Chondrocyte (in vitro differentiated cells): ENCODE data around the gene DPYD. TPM values are rescaled to one million over a fixed set of nuclear protein-coding genes. Genes with fewer than 3 reads are reported as not detected.

Source experiments
- DNase-seq: peaks from one replicate; pipeline ENCODE4 v3.0.0; 2021; ENCODE audit warnings: mixed read lengths, low spot score
- H3K27ac Mint-ChIP-seq: one replicate; pipeline ENCODE4 v1.8.0; 2021; ENCODE audit warnings: mild to moderate bottlenecking, moderate library complexity, mixed read lengths; ENCODE audit not compliant: unreplicated experiment
- H3K27me3 Mint-ChIP-seq: 2 replicates; pipeline ENCODE4 v1.8.0; 2021; ENCODE audit warnings: low read depth, mixed read lengths
- H3K36me3 Mint-ChIP-seq: 2 replicates; pipeline ENCODE4 v1.8.0; 2021; ENCODE audit warnings: low read depth, mixed read lengths
- H3K4me1 Mint-ChIP-seq: 2 replicates; pipeline ENCODE4 v1.8.0; 2021; ENCODE audit warnings: low read depth, mild to moderate bottlenecking, mixed read lengths
- H3K4me3 Mint-ChIP-seq: one replicate; pipeline ENCODE4 v1.8.0; 2021; ENCODE audit warnings: mild to moderate bottlenecking, moderate library complexity, mixed read lengths; ENCODE audit not compliant: unreplicated experiment
- H3K9me3 Mint-ChIP-seq: 2 replicates; pipeline ENCODE4 v1.8.0; 2021; ENCODE audit warnings: low read depth, mixed read lengths
- total RNA-seq: library from RNA; stranded (reverse); gene quantifications from 3 replicates; pipeline ENCODE4 v1.2.1, GENCODE V29; 2021
- TF ChIP-seq, protein P1 (sequence below): fragments of 200-600 bp; sonication (generic); IDR thresholded peaks from 2 replicates; pipeline ENCODE4 v1.5.0; 2021; ENCODE audit warnings: antibody characterized with exemption, mild to moderate bottlenecking, moderate library complexity

Gene DPYD
- total RNA-seq, 1 donor from 2014 or later, result 5.3 TPM

DNA sequence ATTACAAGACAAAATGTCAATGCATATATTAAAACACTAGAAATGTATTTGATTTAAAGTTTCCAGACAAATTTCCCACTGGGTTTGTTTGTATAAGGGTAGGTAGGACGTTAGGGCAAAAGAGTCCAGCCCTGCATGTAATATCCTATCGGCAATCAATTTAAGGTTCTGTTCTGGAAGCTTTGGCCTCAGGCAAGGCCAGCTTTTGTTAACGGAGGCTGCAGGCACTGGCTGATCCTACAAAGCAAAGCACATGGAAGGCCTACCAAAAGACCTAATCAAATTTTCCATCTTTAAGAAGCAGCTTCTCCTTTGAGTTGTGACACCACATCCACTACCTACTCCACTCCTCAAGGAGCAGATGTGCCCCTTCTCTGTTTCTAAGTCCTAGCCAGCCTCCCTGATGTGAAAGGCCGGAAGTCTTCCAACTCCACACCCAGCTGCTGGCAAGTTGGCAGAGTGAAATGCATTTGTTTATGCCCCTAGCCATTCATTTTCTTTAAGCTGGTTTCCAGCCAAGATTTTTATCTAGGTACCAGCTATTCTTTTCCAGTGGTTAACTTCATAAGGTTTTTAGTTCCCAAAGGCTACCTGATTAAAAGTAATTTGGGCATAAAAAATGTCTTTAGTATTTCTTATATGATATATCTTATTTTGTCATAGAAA is 746.7 kb downstream of the DPYD start:
- Mint-ChIP-seq H3K27me3 (no peaks in the 10 kb centered on the region), H3K9me3 (peaks cover 2% of the 10 kb centered on the region), H3K36me3 (no peaks in the 10 kb centered on the region), H3K27ac (no peak overlapping the region), H3K4me3 (no peak overlapping the region), H3K4me1 (peaks cover 4% of the 10 kb centered on the region)
- no peak for DNase-seq
- TF ChIP-seq, protein P1, sequence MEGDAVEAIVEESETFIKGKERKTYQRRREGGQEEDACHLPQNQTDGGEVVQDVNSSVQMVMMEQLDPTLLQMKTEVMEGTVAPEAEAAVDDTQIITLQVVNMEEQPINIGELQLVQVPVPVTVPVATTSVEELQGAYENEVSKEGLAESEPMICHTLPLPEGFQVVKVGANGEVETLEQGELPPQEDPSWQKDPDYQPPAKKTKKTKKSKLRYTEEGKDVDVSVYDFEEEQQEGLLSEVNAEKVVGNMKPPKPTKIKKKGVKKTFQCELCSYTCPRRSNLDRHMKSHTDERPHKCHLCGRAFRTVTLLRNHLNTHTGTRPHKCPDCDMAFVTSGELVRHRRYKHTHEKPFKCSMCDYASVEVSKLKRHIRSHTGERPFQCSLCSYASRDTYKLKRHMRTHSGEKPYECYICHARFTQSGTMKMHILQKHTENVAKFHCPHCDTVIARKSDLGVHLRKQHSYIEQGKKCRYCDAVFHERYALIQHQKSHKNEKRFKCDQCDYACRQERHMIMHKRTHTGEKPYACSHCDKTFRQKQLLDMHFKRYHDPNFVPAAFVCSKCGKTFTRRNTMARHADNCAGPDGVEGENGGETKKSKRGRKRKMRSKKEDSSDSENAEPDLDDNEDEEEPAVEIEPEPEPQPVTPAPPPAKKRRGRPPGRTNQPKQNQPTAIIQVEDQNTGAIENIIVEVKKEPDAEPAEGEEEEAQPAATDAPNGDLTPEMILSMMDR, result no peak

- no peak for DNase-seq
- H3K36me3 Mint-ChIP-seq, result no peaks in the 10 kb centered on the region
- peaks cover 4% of the 10 kb centered on the region for H3K4me1 Mint-ChIP-seq
- H3K9me3 Mint-ChIP-seq, result peaks cover 2% of the 10 kb centered on the region
- no peak overlapping the region for H3K4me3 Mint-ChIP-seq
- no peaks in the 10 kb centered on the region for H3K27me3 Mint-ChIP-seq
- TF ChIP-seq, protein P1, result no peak
- no peak overlapping the region for H3K27ac Mint-ChIP-seq
These were observed 750.5 kb downstream of the DPYD start for GRCh38 chr1:97170300-97170699.

GRCh38 chr1:97168056-97168455 is 752.8 kb downstream of the DPYD start:
- DNase-seq, result no peak
- TF ChIP-seq, protein P1, result no peak
- H3K9me3 Mint-ChIP-seq, result peaks cover 8% of the 10 kb centered on the region
- no peaks in the 10 kb centered on the region for H3K4me1 Mint-ChIP-seq
- no peaks in the 10 kb centered on the region for H3K27me3 Mint-ChIP-seq
- no peak overlapping the region for H3K27ac Mint-ChIP-seq
- H3K36me3 Mint-ChIP-seq, result peaks cover 3% of the 10 kb centered on the region
- H3K4me3 Mint-ChIP-seq, result no peak overlapping the region

GRCh38 chr1:97167246-97167645 is 753.6 kb downstream of the DPYD start:
- DNase-seq, result no peak
- TF ChIP-seq, protein P1, result no peak
- no peak overlapping the region for H3K4me3 Mint-ChIP-seq
- peaks cover 8% of the 10 kb centered on the region for H3K9me3 Mint-ChIP-seq
- H3K27me3 Mint-ChIP-seq, result no peaks in the 10 kb centered on the region
- H3K36me3 Mint-ChIP-seq, result peaks cover 3% of the 10 kb centered on the region
- H3K4me1 Mint-ChIP-seq, result no peaks in the 10 kb centered on the region
- no peak overlapping the region for H3K27ac Mint-ChIP-seq

- TF ChIP-seq, protein P1, result no peak
- H3K36me3 Mint-ChIP-seq, result peaks cover 3% of the 10 kb centered on the region
- no peaks in the 10 kb centered on the region for H3K4me1 Mint-ChIP-seq
- no peak for DNase-seq
- H3K27ac Mint-ChIP-seq, result no peak overlapping the region
- H3K27me3 Mint-ChIP-seq, result no peaks in the 10 kb centered on the region
- H3K4me3 Mint-ChIP-seq, result no peak overlapping the region
- peaks cover 8% of the 10 kb centered on the region for H3K9me3 Mint-ChIP-seq
These were observed 754.2 kb downstream of the DPYD start for GRCh38 chr1:97166626-97167025.
